HG03460 (cell line): ENCODE measurements around the gene C16orf86.
A peak's percentile ranks its signal among the peaks of the same experiment; 100 is the strongest.

Experiments
- ATAC-seq: cut with Tn5 transposase; IDR thresholded peaks from one replicate; pipeline ENCODE4 v1.9.1; 2021; ENCODE audit not compliant: unreplicated experiment

C16orf86 gene

GRCh38 chr16:67653128-67653788 is 13.4 kb upstream of the C16orf86 start:
- ATAC-seq = no peak

GRCh38 chr16:67653789-67654402 is 12.7 kb upstream of the C16orf86 start:
- no peak for ATAC-seq

- ATAC-seq = no peak
These were observed 12.2 kb upstream of the C16orf86 start for GRCh38 chr16:67654403-67654911.

GRCh38 chr16:67655363-67655762 is 11.3 kb upstream of the C16orf86 start:
- ATAC-seq = no peak

- no peak for ATAC-seq
These were observed 10.1 kb upstream of the C16orf86 start for GRCh38 chr16:67656344-67657016.

- no peak for ATAC-seq
These were observed 9.5 kb upstream of the C16orf86 start for GRCh38 chr16:67657017-67657608.

DNA sequence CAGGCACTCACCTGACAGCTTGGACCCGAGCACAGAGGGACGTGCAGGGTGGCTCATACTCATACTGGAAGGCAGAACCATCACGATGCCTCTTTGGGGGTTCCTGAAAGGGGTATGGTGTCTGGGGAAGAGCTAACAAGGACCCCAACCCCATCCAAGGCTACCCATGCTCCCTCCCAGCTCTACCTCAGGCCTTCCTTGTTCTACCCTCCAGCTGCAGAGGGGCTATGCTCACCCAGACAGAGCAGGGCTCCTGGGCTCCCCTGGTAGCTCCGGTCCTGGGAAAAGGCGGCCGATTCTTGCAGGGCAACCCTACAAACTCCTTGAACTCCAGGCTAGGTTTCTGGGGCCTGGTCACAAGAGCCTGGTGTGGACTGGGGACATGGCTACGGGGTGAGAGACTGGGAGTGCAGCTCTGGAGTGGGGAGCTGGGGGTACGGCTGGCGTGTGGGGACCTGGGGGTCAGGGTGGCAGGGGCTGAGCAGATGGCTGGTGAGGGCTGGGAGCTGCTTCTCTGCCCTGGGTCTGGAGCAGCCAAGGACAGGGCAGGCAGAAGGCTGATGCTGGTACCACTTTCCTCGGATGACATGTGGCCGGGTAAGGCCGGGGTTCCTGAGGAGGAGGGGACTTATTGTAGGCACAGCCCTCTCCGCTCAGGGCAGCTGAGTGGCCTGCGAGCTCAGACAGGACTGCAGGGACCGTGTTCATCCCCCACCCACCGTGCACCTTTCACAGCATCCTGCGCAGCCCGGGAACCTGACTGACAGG is 8.7 kb upstream of the C16orf86 start:
- ATAC-seq = no peak

DNA sequence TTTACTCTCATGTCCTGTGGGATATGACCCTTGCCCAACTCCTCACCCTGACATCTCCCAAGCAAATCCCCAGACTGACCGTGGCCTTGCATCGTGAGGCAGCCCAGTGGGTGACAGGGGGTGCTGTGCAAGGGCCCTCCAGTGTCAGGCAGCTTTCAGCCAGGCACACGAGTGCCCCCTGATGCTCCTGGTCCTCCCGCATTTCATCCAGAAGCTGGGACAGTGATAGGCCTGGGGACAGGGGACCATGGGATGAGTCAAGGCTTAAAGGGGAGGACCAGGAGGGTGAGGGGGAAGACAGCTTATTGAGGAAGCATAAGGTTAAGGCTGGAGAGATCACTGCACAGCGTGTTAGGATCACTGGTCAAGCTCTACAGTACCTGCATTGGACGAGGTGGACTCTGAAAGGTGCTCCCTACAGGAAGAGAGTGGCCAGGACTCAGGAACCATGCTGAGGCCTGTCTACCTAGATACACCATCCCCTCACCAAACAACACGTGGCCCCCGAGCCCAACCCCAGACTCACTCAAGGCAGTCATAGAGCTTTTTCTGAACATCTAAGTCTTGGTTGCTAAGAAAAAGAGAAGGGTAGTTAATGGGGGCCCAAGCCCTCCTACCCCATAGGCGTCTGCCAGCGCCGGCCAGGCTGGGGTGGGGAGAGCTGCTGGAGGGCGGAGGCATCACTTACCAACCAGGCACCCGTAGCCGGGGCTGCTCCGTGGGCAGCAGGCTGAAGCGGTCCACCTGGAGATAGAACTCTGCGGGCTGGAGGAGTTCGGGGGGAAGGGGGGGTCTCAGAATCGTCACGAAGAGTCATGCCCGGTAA is 7.6 kb upstream of the C16orf86 start:
- no peak for ATAC-seq

- ATAC-seq = peak; percentile 48
These were observed 6.7 kb upstream of the C16orf86 start, which contains the start of gene ACD for GRCh38 chr16:67659675-67660563. TSS of gene ACD (minus strand) at chr16:67660260. CDS start at chr16:67660220, 40 bp downstream.

GRCh38 chr16:67660564-67661028 is 6.0 kb upstream of the C16orf86 start, which contains the start of gene PARD6A:
TSS of gene PARD6A (plus strand) at chr16:67660960. CDS start at chr16:67661039, 79 bp downstream.
- peak; percentile 70 for ATAC-seq

GRCh38 chr16:67661101-67661761 is 5.4 kb upstream of the C16orf86 start:
- ATAC-seq = no peak

GRCh38 chr16:67661886-67662652 is 4.5 kb upstream of the C16orf86 start:
- ATAC-seq = no peak

DNA sequence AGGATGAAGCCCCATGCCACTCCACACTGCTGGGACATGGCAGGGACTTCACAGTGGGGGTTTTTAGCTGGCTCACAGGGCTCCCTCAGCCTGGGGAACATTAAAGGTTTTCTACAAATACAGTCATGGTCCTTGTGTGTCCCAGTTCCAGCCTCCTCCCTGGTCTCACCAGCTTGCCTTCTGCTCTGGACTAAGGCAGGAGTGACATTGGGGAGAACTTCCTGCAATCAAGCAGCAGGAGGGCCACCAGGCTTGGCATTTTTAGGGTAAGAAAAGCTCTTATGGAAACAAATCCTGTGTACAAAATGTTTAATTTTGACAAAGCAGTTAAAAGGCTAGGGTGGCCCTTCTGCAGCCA is 4.0 kb upstream of the C16orf86 start:
- no peak for ATAC-seq

- no peak for ATAC-seq
These were observed 3.3 kb upstream of the C16orf86 start for GRCh38 chr16:67663151-67663876.

DNA sequence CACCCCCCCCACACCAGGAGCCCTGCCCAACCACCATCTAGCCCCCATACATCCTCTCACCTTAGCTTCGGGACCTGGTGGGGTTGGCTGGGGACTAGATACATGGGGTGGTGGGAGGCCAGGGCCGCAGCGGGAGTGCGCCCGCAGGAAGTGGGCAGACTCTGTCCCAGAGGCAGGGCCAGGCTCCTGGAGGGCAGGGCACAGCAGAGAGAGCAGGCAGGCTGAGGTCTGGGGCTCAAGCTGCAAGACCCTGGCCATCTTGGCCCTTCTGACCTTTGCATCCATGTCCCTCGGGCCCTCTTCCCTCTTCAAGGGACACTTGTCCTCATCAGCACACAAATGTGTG is 2.8 kb upstream of the C16orf86 start:
- ATAC-seq = no peak

DNA sequence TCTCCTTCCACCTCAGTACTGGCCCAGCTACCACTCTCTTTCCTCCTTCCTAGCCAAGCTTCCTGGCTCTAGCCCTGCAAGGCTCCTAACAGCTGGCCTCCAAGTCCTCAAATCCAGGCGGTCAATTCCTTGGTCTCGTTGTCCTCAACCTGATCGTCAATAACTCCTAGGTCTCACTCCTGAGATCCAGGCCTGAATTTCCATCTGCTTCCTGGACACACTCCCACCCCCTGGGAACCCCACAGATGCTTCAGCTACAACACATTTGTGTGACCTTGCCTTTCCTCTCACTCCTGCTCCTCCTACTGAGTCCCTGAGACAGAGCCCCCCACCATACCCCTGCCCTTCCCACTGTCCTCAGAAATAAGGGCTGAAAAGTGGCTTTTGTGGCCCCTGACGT is 2.4 kb upstream of the C16orf86 start:
- ATAC-seq = no peak

DNA sequence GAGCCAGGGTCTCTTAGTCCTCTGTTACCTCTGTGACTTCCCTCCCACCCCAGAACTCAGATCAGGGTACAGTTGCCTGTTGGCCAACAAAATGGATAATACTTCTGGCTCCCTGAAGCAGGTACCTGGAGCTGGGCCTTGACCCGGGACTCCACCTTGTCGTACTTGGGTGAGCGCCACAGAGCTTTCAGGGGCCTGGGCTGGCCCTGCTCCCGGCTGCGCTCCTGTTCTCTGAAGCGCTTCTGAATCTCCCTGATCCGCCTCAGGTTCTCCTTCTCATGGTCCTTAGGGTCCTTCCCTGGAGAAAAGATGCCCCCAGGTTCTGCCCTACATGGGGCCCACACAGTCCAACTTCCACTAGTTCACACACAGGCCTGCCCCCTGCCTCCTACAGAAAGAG is 1.7 kb upstream of the C16orf86 start:
- ATAC-seq = no peak
